Tibial nerve (tissue), 4 donors: ENCODE data around the gene MAMLD1.

ENCODE experiments used
- EP300 ChIP-seq, 2 donors: sonication (generic); formaldehyde crosslinking; IDR thresholded peaks; one replicate each; pipeline ENCODE4 v1.6.1; 2017; ENCODE audit warnings: antibody characterized with exemption in 2 of 2, mild to moderate bottlenecking in 1 of 2
- POLR2A ChIP-seq, 2 donors: fragments of 450-650 bp; IDR thresholded peaks; one replicate each; pipeline ENCODE4 v1.6.1; 2017; ENCODE audit warnings: antibody characterized with exemption in 2 of 2, mild to moderate bottlenecking in 2 of 2, moderate library complexity in 2 of 2
- TF ChIP-seq, protein P1 (sequence below), 5 experiments: fragments of 200-600 bp in 3 of 5; fragments of 450-650 bp in 2 of 5; sonication (generic) in 3 of 5; IDR thresholded peaks; one replicate each; pipeline ENCODE4 v1.5.1; 2016 to 2019; ENCODE audit warnings: antibody characterized with exemption in 5 of 5, mild to moderate bottlenecking in 3 of 5, moderate library complexity in 2 of 5

DNA sequence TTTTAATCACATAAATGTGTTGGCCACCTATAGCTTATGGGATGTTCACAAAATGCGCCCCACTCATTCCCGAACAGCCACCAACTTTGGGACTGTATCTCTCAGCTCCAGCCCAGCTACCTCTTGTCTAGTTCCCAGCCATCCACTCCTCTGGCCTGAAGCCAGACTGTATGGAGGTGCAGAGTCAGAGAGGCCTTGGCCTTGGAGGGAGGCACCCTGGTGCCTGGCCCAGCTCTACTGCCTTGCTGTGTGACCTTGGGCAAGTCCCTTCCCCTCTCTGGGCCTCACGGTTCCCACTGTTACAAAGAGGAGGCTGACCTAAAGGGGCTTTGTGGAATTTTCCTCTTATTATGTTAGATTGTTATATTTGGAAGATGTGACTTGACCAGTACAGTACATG, 13.9 kb downstream of the MAMLD1 start:
- TF ChIP-seq, protein P1, sequence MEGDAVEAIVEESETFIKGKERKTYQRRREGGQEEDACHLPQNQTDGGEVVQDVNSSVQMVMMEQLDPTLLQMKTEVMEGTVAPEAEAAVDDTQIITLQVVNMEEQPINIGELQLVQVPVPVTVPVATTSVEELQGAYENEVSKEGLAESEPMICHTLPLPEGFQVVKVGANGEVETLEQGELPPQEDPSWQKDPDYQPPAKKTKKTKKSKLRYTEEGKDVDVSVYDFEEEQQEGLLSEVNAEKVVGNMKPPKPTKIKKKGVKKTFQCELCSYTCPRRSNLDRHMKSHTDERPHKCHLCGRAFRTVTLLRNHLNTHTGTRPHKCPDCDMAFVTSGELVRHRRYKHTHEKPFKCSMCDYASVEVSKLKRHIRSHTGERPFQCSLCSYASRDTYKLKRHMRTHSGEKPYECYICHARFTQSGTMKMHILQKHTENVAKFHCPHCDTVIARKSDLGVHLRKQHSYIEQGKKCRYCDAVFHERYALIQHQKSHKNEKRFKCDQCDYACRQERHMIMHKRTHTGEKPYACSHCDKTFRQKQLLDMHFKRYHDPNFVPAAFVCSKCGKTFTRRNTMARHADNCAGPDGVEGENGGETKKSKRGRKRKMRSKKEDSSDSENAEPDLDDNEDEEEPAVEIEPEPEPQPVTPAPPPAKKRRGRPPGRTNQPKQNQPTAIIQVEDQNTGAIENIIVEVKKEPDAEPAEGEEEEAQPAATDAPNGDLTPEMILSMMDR (IDR thresholded peaks at IDR 0.05), result no peak
- TF ChIP-seq POLR2A (IDR thresholded peaks at IDR 0.05), result no peak
- no peak for TF ChIP-seq EP300 (IDR thresholded peaks at IDR 0.05)
